Tibial nerve (tissue), 4 donors: ENCODE results near the gene ZNF143. TPM values are rescaled to one million over a fixed set of nuclear protein-coding genes. Genes with fewer than 3 reads are reported as not detected.

Experiments used
- DNase-seq, 2 donors: peaks; one replicate each; pipeline ENCODE4 v3.0.0-alpha.2; 2019; ENCODE audit warnings: low spot score in 2 of 2
- H3K27ac ChIP-seq, 4 donors: fragments of 200-600 bp; sonication (generic) in 3 of 4; one replicate each; pipeline ENCODE4 v1.5.1; 2017 to 2019; ENCODE audit warnings: mild to moderate bottlenecking in 1 of 4
- H3K27me3 ChIP-seq, 2 donors: fragments of 200-600 bp; sonication (generic) in 1 of 2; one replicate each; pipeline versions ENCODE4 v1.5.1 to v1.6.0; 2017 to 2019
- H3K36me3 ChIP-seq, 3 donors: fragments of 200-600 bp; sonication (generic); one replicate each; pipeline ENCODE4 v1.5.1; 2018 to 2019
- H3K4me1 ChIP-seq, 4 donors: fragments of 200-600 bp; sonication (generic) in 3 of 4; one replicate each; pipeline ENCODE4 v1.5.1; 2017 to 2019
- H3K4me3 ChIP-seq, 4 donors: fragments of 200-600 bp; sonication (generic) in 3 of 4; one replicate each; pipeline ENCODE4 v1.5.1; 2017 to 2019; ENCODE audit warnings: mild to moderate bottlenecking in 1 of 4, moderate library complexity in 1 of 4
- H3K9me3 ChIP-seq, 4 donors: fragments of 200-600 bp; sonication (generic) in 3 of 4; one replicate each; pipeline ENCODE4 v1.5.1; 2017 to 2019
- EP300 ChIP-seq, 2 donors: sonication (generic); formaldehyde crosslinking; IDR thresholded peaks; one replicate each; pipeline ENCODE4 v1.6.1; 2017; ENCODE audit warnings: antibody characterized with exemption in 2 of 2, mild to moderate bottlenecking in 1 of 2
- POLR2A ChIP-seq, 2 donors: fragments of 450-650 bp; IDR thresholded peaks; one replicate each; pipeline ENCODE4 v1.6.1; 2017; ENCODE audit warnings: antibody characterized with exemption in 2 of 2, mild to moderate bottlenecking in 2 of 2, moderate library complexity in 2 of 2
- WGBS, 2 donors: methylation state at CpG; one replicate each; pipeline ENCODE4 v1.1.5; 2018; 5-methylcytosine and 5-hydroxymethylcytosine counted together
- total RNA-seq, 4 donors: library from RNA; depleted of rRNA; stranded (reverse); fragments of >200 nt; gene quantifications; one replicate each; pipeline ENCODE4 v1.1.0, GENCODE V29; 2016
- TF ChIP-seq, protein P1 (sequence below), 5 experiments: fragments of 200-600 bp in 3 of 5; fragments of 450-650 bp in 2 of 5; sonication (generic) in 3 of 5; IDR thresholded peaks; one replicate each; pipeline ENCODE4 v1.5.1; 2016 to 2019; ENCODE audit warnings: antibody characterized with exemption in 5 of 5, mild to moderate bottlenecking in 3 of 5, moderate library complexity in 2 of 5

Gene ZNF143
- total RNA-seq, 4 donors from 2014 or later: 14.0 to 40.9 (median 23.8) TPM

DNA sequence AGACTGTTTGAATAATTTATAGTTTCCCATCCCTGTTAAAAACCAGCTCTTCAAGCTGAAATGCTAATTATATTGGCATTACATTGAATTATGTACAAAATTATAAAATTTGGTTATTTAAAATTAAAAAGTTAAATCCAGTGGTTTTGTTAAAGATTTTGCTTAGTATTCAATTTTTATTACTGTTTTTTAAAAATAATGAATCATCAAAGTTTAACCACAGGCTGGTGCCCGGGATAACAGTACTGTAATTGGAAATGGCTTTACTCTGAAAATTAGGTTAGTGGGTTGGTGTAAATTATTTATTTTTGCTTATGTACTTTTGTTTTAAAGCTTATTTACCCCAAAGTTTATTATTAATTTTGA is 67.3 kb downstream of the ZNF143 start:
- H3K9me3 ChIP-seq: no peaks in the 10 kb centered on the region
- TF ChIP-seq POLR2A (IDR thresholded peaks at IDR 0.05) (no peak), EP300 (IDR thresholded peaks at IDR 0.05) (no peak)
- TF ChIP-seq, protein P1, sequence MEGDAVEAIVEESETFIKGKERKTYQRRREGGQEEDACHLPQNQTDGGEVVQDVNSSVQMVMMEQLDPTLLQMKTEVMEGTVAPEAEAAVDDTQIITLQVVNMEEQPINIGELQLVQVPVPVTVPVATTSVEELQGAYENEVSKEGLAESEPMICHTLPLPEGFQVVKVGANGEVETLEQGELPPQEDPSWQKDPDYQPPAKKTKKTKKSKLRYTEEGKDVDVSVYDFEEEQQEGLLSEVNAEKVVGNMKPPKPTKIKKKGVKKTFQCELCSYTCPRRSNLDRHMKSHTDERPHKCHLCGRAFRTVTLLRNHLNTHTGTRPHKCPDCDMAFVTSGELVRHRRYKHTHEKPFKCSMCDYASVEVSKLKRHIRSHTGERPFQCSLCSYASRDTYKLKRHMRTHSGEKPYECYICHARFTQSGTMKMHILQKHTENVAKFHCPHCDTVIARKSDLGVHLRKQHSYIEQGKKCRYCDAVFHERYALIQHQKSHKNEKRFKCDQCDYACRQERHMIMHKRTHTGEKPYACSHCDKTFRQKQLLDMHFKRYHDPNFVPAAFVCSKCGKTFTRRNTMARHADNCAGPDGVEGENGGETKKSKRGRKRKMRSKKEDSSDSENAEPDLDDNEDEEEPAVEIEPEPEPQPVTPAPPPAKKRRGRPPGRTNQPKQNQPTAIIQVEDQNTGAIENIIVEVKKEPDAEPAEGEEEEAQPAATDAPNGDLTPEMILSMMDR (IDR thresholded peaks at IDR 0.05): no peak
- H3K4me3 ChIP-seq: no peak overlapping the region
- DNase-seq: no peak
- 73 to 88% methylated on average over 1 of the region's 1 CpG for WGBS, 2 donors
- H3K4me1 ChIP-seq: peaks cover 0 to 38% (median 14%) of the 10 kb centered on the region in 4 donors
- H3K36me3 ChIP-seq: peaks cover 0 to 10% (median 0%) of the 10 kb centered on the region in 3 donors
- no peaks in the 10 kb centered on the region for H3K27me3 ChIP-seq
- H3K27ac ChIP-seq: peak overlapping the region in 2 of 4 donors; percentile 35 to 70

GRCh38 chr11:9528573-9529333 is 67.9 kb downstream of the ZNF143 start:
- no peaks in the 10 kb centered on the region for H3K27me3 ChIP-seq
- 76 to 79% methylated on average over 12 of the region's 12 CpGs for WGBS, 2 donors
- H3K4me3 ChIP-seq: no peak overlapping the region
- H3K27ac ChIP-seq: peak overlapping the region in 2 of 4 donors; percentile 33 to 45
- peaks cover 0 to 10% (median 0%) of the 10 kb centered on the region in 3 donors for H3K36me3 ChIP-seq
- DNase-seq: no peak
- H3K4me1 ChIP-seq: peaks cover 0 to 38% (median 14%) of the 10 kb centered on the region in 4 donors
- no peaks in the 10 kb centered on the region for H3K9me3 ChIP-seq
- TF ChIP-seq EP300 (IDR thresholded peaks at IDR 0.05): no peak

GRCh38 chr11:9529334-9529650 is 68.5 kb downstream of the ZNF143 start:
- Histone ChIP-seq H3K27ac (peak overlapping the region in 2 of 4 donors; percentile 33 to 45), H3K4me3 (no peak overlapping the region), H3K27me3 (no peaks in the 10 kb centered on the region), H3K36me3 (peaks cover 0 to 10% (median 0%) of the 10 kb centered on the region in 3 donors), H3K9me3 (no peaks in the 10 kb centered on the region), H3K4me1 (peaks cover 0 to 38% (median 14%) of the 10 kb centered on the region in 4 donors)
- DNase-seq: no peak
- TF ChIP-seq, protein P1 (IDR thresholded peaks at IDR 0.05): no peak
- TF ChIP-seq POLR2A (IDR thresholded peaks at IDR 0.05) (no peak), EP300 (IDR thresholded peaks at IDR 0.05) (no peak)
- 54 to 65% methylated on average over 3 of the region's 3 CpGs for WGBS, 2 donors

DNA sequence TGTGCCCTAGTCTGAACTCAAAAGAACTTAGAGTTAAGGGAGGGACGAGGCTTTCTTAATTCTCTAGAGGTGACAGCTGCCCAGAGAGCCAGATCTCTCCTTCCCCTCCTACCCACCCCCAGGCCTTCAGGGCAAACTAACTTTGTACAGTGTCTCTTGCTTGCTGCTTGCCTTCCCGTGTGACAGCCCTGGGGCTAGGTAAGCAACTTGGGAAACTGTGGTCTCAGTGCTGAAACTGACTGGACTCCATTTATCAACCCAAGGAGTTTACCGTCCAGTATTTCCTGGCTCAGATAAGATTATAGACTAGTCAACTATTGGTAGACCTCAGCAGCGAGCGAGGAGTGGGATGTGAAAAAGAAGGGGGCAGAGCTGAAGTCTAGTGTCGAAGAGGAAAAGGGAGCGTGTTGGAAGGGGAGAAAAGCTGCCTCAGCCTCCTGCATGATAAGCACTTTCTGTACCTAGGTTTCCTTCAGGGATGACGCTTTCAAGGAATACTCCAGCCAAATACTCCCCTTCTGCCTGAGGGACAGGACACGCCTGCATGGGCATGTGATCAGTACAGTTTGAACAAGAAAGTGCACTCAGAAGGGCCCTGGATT is 69.3 kb downstream of the ZNF143 start:
- 78 to 82% methylated on average over 9 of the region's 9 CpGs for WGBS, 2 donors
- TF ChIP-seq, protein P1 (IDR thresholded peaks at IDR 0.05): no peak
- no peak for TF ChIP-seq EP300 (IDR thresholded peaks at IDR 0.05)
- no peak for TF ChIP-seq POLR2A (IDR thresholded peaks at IDR 0.05)
- H3K36me3 ChIP-seq: peaks cover 0 to 10% (median 0%) of the 10 kb centered on the region in 3 donors
- no peak for DNase-seq
- no peaks in the 10 kb centered on the region for H3K9me3 ChIP-seq
- H3K27me3 ChIP-seq: no peaks in the 10 kb centered on the region
- peaks cover 0 to 38% (median 14%) of the 10 kb centered on the region in 4 donors for H3K4me1 ChIP-seq
- H3K27ac ChIP-seq: peak overlapping the region in 1 of 4 donors; percentile 45
- H3K4me3 ChIP-seq: no peak overlapping the region

- TF ChIP-seq, protein P1 (IDR thresholded peaks at IDR 0.05): no peak
- TF ChIP-seq POLR2A (IDR thresholded peaks at IDR 0.05) (no peak), EP300 (IDR thresholded peaks at IDR 0.05) (no peak)
- Histone ChIP-seq H3K27me3 (no peaks in the 10 kb centered on the region), H3K27ac (no peak overlapping the region), H3K36me3 (peaks cover 0 to under 1% (median 0%) of the 10 kb centered on the region in 3 donors), H3K9me3 (no peaks in the 10 kb centered on the region), H3K4me1 (peaks cover 0 to 38% (median 14%) of the 10 kb centered on the region in 4 donors), H3K4me3 (no peak overlapping the region)
- no peak for DNase-seq
- 94 to 99% methylated on average over 8 of the region's 8 CpGs for WGBS, 2 donors
These were observed 70.3 kb downstream of the ZNF143 start for GRCh38 chr11:9530901-9531625.
